Measurements from ENCODE around the gene ECSCR. TPM values are rescaled to one million over a fixed set of nuclear protein-coding genes. Genes with fewer than 3 reads are reported as not detected.
"Not testable (repeated sequence)": the region's sequence is repeated elsewhere in the genome, so short reads cannot be mapped to it uniquely, and the experiment has no call there.

Gene ECSCR
- not detected for polyA plus RNA-seq (ENCODE audit: low read depth in 6 of 6)

GRCh38 chr5:139462586-139463276 is at the start of gene ECSCR:
TSS of gene ECSCR (minus strand) at chr5:139462743. CDS start at chr5:139462670, 73 bp downstream.
- no peak for ATAC-seq (ENCODE audit: low read depth in 2 of 2)
- no peaks in the 10 kb centered on the region for H3K27me3 Mint-ChIP-seq
- H3K4me3 Mint-ChIP-seq, result no peak within 1 kb of the TSS
- no peak for DNase-seq
- no peak within 1 kb of the TSS for H3K27ac Mint-ChIP-seq
- H3K9me3 Mint-ChIP-seq, result no peaks in the 10 kb centered on the region
- H3K36me3 Mint-ChIP-seq, result no peaks in the 10 kb centered on the region
- no peaks in the 10 kb centered on the region for H3K4me1 Mint-ChIP-seq

- DNase-seq; H3K36me3 Mint-ChIP-seq; H3K27ac Mint-ChIP-seq; ATAC-seq (ENCODE audit: low read depth in 2 of 2); H3K9me3 Mint-ChIP-seq; H3K4me3 Mint-ChIP-seq; H3K4me1 Mint-ChIP-seq: not testable (repeated sequence)
- peaks cover 0 to 10% (median 0%) of the 10 kb centered on the region in 3 donors for H3K27me3 Mint-ChIP-seq
These were observed 42.2 kb upstream of the ECSCR start for GRCh38 chr5:139504722-139505121.

- H3K27ac Mint-ChIP-seq; H3K9me3 Mint-ChIP-seq; DNase-seq; H3K4me1 Mint-ChIP-seq; H3K4me3 Mint-ChIP-seq; ATAC-seq (ENCODE audit: low read depth in 2 of 2); H3K36me3 Mint-ChIP-seq: not testable (repeated sequence)
- peaks cover 0 to 10% (median 0%) of the 10 kb centered on the region in 3 donors for H3K27me3 Mint-ChIP-seq
These were observed 41.3 kb upstream of the ECSCR start for GRCh38 chr5:139503879-139504278.

- not testable (repeated sequence) for DNase-seq; ATAC-seq (ENCODE audit: low read depth in 2 of 2); H3K36me3 Mint-ChIP-seq; H3K4me1 Mint-ChIP-seq; H3K9me3 Mint-ChIP-seq; H3K4me3 Mint-ChIP-seq; H3K27ac Mint-ChIP-seq
- H3K27me3 Mint-ChIP-seq, result peaks cover 0 to 10% (median 0%) of the 10 kb centered on the region in 3 donors
These were observed 40.7 kb upstream of the ECSCR start for GRCh38 chr5:139503036-139503817.

- peaks cover 0 to 10% (median 0%) of the 10 kb centered on the region in 3 donors for H3K27me3 Mint-ChIP-seq
- H3K9me3 Mint-ChIP-seq, result peaks cover 0 to 5% (median 0%) of the 10 kb centered on the region in 7 donors
- no peak overlapping the region for H3K4me3 Mint-ChIP-seq
- H3K36me3 Mint-ChIP-seq, result no peaks in the 10 kb centered on the region
- DNase-seq (no peak), ATAC-seq (ENCODE audit: low read depth in 2 of 2) (no peak)
- no peaks in the 10 kb centered on the region for H3K4me1 Mint-ChIP-seq
- no peak overlapping the region for H3K27ac Mint-ChIP-seq
These were observed 38.8 kb upstream of the ECSCR start for GRCh38 chr5:139501381-139501780.

- Mint-ChIP-seq H3K4me3 (no peak overlapping the region), H3K27me3 (no peaks in the 10 kb centered on the region)
- no peak for ATAC-seq (ENCODE audit: low read depth in 2 of 2)
These were observed 33.3 kb upstream of the ECSCR start for GRCh38 chr5:139495638-139496435.

GRCh38 chr5:139494832-139495231 is 32.3 kb upstream of the ECSCR start:
- H3K27me3 Mint-ChIP-seq, result no peaks in the 10 kb centered on the region
- ATAC-seq (ENCODE audit: low read depth in 2 of 2) (no peak), DNase-seq (no peak)
- no peak overlapping the region for H3K27ac Mint-ChIP-seq
- no peaks in the 10 kb centered on the region for H3K36me3 Mint-ChIP-seq
- no peaks in the 10 kb centered on the region for H3K9me3 Mint-ChIP-seq
- H3K4me1 Mint-ChIP-seq, result peaks cover 0 to 8% (median 7%) of the 10 kb centered on the region in 3 donors
- no peak overlapping the region for H3K4me3 Mint-ChIP-seq

More at GRCh38 chr5:139495638-139496435, 33.3 kb upstream of the ECSCR start:
- no peaks in the 10 kb centered on the region for H3K9me3 Mint-ChIP-seq
- H3K36me3 Mint-ChIP-seq, result no peaks in the 10 kb centered on the region
- H3K27ac Mint-ChIP-seq, result peak overlapping the region in 1 of 6 donors; percentile 21
- DNase-seq, result no peak
- peaks cover 0 to 8% (median 7%) of the 10 kb centered on the region in 3 donors for H3K4me1 Mint-ChIP-seq

GRCh38 chr5:139494256-139494655 is 31.7 kb upstream of the ECSCR start:
- Mint-ChIP-seq H3K4me3 (no peak overlapping the region), H3K27me3 (no peaks in the 10 kb centered on the region), H3K36me3 (no peaks in the 10 kb centered on the region), H3K9me3 (no peaks in the 10 kb centered on the region), H3K27ac (no peak overlapping the region), H3K4me1 (peaks cover 0 to 8% (median 7%) of the 10 kb centered on the region in 3 donors)
- DNase-seq (no peak), ATAC-seq (ENCODE audit: low read depth in 2 of 2) (no peak)

GRCh38 chr5:139492700-139493192 is 30.2 kb upstream of the ECSCR start:
- ATAC-seq (ENCODE audit: low read depth in 2 of 2) (peak in 1 of 2 donors; percentile 39), DNase-seq (no peak)
- Mint-ChIP-seq H3K4me1 (peaks cover 0 to 11% (median 8%) of the 10 kb centered on the region in 3 donors), H3K4me3 (peak overlapping the region in 1 of 8 donors; percentile 15), H3K9me3 (no peaks in the 10 kb centered on the region), H3K27me3 (no peaks in the 10 kb centered on the region), H3K27ac (no peak overlapping the region), H3K36me3 (no peaks in the 10 kb centered on the region)

GRCh38 chr5:139488260-139488659 is 25.7 kb upstream of the ECSCR start:
- ATAC-seq (ENCODE audit: low read depth in 2 of 2), result no peak
- Mint-ChIP-seq H3K27me3 (no peaks in the 10 kb centered on the region), H3K36me3 (no peaks in the 10 kb centered on the region), H3K9me3 (no peaks in the 10 kb centered on the region), H3K27ac (peak overlapping the region in 3 of 6 donors; percentile 70 to 88 (median 73)), H3K4me3 (no peak overlapping the region), H3K4me1 (peaks cover 0 to 13% (median 8%) of the 10 kb centered on the region in 3 donors)
- no peak for DNase-seq

- ATAC-seq (ENCODE audit: low read depth in 2 of 2) (no peak), DNase-seq (no peak)
- Mint-ChIP-seq H3K9me3 (no peaks in the 10 kb centered on the region), H3K27ac (no peak overlapping the region), H3K27me3 (no peaks in the 10 kb centered on the region), H3K4me3 (no peak overlapping the region), H3K36me3 (no peaks in the 10 kb centered on the region), H3K4me1 (peaks cover 13 to 22% (median 18%) of the 10 kb centered on the region in 3 donors)
These were observed 23.7 kb upstream of the ECSCR start for GRCh38 chr5:139486201-139486600.

- not testable (repeated sequence) for H3K9me3 Mint-ChIP-seq; H3K27me3 Mint-ChIP-seq; DNase-seq; H3K36me3 Mint-ChIP-seq; ATAC-seq (ENCODE audit: low read depth in 2 of 2)
- Mint-ChIP-seq H3K4me1 (peaks cover 13 to 24% (median 21%) of the 10 kb centered on the region in 3 donors), H3K4me3 (peak overlapping the region in 7 of 8 donors; percentile 24 to 84 (median 70)), H3K27ac (peak overlapping the region in 1 of 6 donors; percentile 76)
These were observed 20.3 kb upstream of the ECSCR start for GRCh38 chr5:139482890-139483208.
